GOT3 (cell line): Measurements from ENCODE around the gene SH3BP4.

Experiments used
- DNase-seq: peaks from one replicate; lab custom pipeline; 2025; ENCODE audit warnings: mixed read lengths; lab: John Stamatoyannopoulos, UW

SH3BP4 gene

GRCh38 chr2:234983011-234983726, 31.4 kb downstream of the SH3BP4 start:
- DNase-seq: no peak

GRCh38 chr2:234985608-234986245, 33.9 kb downstream of the SH3BP4 start:
- DNase-seq: no peak

- no peak for DNase-seq
Observed at GRCh38 chr2:234986390-234986789, 34.6 kb downstream of the SH3BP4 start.

- DNase-seq: no peak
Observed at GRCh38 chr2:234986876-234987720, 35.3 kb downstream of the SH3BP4 start.

GRCh38 chr2:234987754-234988153, 35.9 kb downstream of the SH3BP4 start:
- DNase-seq: no peak

- DNase-seq: no peak
Observed at GRCh38 chr2:234988491-234988890, 36.7 kb downstream of the SH3BP4 start.

- DNase-seq: no peak
Observed at GRCh38 chr2:234989183-234989701, 37.4 kb downstream of the SH3BP4 start.

GRCh38 chr2:234990300-234990699, 38.5 kb downstream of the SH3BP4 start:
- DNase-seq: no peak

GRCh38 chr2:234991290-234991689, 39.5 kb downstream of the SH3BP4 start:
- no peak for DNase-seq

GRCh38 chr2:234991793-234992192, 40.0 kb downstream of the SH3BP4 start:
- no peak for DNase-seq

- DNase-seq: no peak
Observed at GRCh38 chr2:234992196-234992595, 40.4 kb downstream of the SH3BP4 start.

GRCh38 chr2:234992624-234993349, 41.0 kb downstream of the SH3BP4 start:
- DNase-seq: no peak

- DNase-seq: no peak
Observed at GRCh38 chr2:234993541-234993981, 41.7 kb downstream of the SH3BP4 start.

GRCh38 chr2:234994438-234995321, 42.9 kb downstream of the SH3BP4 start:
- DNase-seq: no peak

GRCh38 chr2:234995332-234996068, 43.7 kb downstream of the SH3BP4 start:
- DNase-seq: no peak

- no peak for DNase-seq
Observed at GRCh38 chr2:234996069-234996940, 44.5 kb downstream of the SH3BP4 start.

- no peak for DNase-seq
Observed at GRCh38 chr2:234996941-234997270, 45.1 kb downstream of the SH3BP4 start.

- DNase-seq: no peak
Observed at GRCh38 chr2:234997389-234997788, 45.6 kb downstream of the SH3BP4 start.
